ENCODE data around the gene ARRB1.
"Not testable (repeated sequence)": the region's sequence is repeated elsewhere in the genome, so short reads cannot be mapped to it uniquely, and the experiment has no call there.

The ARRB1 gene

GRCh38 chr11:75371949-75372876 is 20.8 kb upstream of the ARRB1 start:
- no peak for DNase-seq

- no peak for DNase-seq
Measured at GRCh38 chr11:75369560-75370255, 18.2 kb upstream of the ARRB1 start.

DNA sequence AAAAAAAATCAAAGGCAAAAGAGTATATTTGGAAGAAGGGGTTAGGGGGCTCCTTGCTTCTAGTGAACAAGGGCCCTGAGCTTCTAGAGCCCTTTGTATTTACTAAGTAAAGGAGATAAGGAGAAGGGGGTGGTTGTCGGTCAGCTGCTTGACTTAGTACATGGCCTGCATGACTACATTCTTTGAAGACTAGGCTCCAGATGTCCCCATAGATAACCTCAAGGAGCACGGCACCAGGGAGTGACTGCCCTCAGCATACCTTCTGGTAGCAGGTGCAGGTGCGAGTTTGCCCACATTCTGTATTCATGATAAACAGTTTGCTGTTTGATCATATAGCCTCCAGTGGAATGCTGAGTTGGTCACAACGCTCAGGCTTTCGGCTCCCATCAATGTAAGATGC is 15.4 kb upstream of the ARRB1 start:
- not testable (repeated sequence) for DNase-seq

DNA sequence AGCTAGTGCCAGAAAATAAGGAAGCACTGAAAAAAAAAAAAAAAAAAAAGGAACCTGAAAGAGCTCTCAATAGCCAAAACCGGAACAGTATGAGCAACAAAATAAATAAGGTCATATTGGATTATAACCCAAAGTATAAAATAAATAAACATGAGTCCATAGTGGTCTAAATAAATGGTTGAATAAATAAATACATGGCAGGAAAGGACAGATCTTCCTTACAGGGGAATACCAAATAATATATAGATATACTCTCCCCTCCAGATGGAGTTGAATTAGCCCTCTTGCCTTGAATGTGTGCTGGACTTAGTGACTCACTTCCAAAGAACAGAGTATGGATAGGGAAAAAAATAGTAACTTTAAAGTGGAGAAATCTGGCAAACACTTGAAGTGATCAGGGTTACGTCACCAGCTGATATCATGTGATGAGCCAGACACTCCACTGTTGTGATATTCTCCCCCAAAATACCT is 14.3 kb upstream of the ARRB1 start:
- no peak for DNase-seq

DNA sequence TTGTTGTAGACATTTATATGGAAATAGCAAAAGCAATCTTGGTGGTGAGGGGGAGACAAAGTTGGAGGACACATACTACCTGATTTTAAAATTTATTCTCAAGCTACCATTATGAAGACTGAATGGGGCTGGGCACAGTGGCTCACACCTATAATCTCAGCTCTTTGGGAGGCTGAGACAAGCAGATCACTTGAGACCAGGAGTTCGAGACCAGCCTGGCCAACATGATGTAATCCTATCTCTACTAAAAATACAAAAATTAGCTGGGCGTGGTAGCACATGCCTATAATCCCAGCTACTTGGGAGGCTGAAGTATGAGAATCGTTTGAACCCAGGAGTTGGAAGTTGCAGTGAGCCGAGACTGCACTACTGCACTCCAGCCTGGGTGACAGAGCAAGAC is 10.8 kb upstream of the ARRB1 start:
- not testable (repeated sequence) for DNase-seq

DNA sequence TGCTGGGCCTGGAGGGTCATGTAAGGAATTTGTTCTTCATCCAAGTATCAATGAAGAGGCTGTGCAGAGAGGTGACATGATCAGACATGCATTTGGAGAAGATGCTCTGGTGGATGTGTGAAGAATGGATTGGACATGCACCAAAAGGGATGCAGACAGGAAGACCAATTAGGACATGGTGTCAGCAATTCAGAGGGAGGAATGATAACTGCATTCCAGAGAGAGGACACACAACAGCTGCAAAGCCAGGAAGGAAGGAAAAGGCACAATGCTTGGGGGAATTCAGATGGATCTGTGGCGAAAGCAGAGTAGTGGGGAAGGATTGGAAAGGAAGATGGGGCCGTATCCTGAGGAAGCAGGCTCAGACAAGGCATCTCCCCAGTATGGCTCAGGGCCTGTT is 5.2 kb upstream of the ARRB1 start:
- DNase-seq, result no peak

- no peak for DNase-seq
Measured at GRCh38 chr11:75355051-75355450, 3.6 kb upstream of the ARRB1 start.

GRCh38 chr11:75352588-75353206 is 1.2 kb upstream of the ARRB1 start:
- DNase-seq, result no peak

- DNase-seq, result no peak
Measured at GRCh38 chr11:75351791-75352587, 528 bp upstream of the ARRB1 start.

DNA sequence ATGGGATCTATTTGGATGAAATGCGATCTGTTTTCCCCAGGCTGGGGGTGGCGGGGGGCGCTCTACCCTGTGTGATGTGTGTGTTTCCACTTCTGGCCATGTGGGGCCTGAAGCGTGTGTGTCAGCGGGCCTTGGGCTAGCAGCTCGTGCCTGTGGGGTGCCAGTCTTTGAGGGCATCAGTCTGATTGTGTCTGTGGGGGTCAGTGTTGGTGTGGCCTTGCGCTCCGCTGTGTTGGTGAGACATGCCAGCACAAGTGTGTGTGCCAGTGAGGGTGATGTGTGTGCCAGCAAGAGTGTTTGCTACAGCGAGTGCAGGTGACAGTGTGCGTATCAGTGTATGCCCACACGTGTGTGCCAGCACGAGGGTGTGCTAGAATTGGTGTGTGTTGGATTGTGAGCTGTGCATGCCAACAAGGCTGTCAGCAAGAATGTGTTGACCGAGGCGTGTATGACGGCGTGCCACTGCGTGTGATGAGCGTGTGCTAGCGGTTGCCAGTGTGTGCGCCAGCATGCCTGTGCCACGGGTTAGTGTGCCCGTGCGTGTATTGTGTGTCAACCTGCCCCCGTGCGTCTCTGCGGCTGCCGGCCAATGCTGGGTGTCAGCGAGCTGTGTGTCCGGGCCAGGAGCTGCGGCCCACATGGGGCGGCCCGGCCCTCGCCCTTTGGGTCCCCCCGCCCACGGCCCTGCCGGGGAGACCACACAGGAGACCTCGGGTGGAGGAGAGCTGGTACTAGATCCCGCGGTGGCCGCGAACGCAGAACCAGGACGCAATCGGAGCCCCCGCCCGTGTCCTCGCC is 519 bp downstream of the ARRB1 start:
- no peak for DNase-seq

- no peak for DNase-seq
Measured at GRCh38 chr11:75350122-75350742, 1.2 kb downstream of the ARRB1 start.

GRCh38 chr11:75349521-75350116 is 1.8 kb downstream of the ARRB1 start:
- no peak for DNase-seq

GRCh38 chr11:75347781-75348566 is 3.5 kb downstream of the ARRB1 start:
- peak; percentile 66 for DNase-seq

DNA sequence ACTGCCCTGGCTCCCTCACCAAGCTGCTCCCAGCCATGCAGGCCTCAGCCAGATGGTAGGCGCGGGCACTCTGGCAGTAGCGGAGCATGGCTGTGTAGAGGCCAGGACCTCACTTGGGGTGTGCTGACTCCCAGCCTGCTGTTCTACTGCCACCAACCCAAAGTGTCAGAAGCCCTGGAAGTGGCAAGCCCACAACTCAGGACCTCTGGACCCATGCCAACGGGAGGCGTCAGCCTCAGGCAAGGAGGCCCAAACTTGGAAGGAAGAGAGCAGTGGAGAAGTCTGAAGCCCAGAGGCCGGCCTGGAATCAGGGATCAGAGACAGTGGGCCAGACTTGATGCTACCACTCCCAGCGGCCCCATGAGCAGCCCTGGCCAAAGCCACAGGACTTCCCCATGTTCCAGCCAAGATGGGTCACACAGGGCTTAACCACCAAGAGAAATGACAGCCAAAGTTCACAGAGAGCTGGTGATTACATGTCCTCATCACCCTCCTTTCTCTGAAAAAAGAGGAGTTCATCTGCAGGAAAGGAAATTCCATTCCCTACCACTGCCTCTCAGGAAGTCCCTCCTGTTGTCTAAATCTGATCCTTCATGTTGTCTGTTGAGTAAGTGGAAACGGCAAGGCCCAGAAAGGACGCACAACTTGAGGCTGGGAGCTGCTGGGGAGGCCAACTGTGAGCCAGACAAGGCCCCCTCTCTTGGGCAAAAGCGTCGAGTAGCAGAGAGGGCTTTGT is 4.4 kb downstream of the ARRB1 start:
- DNase-seq, result no peak

DNA sequence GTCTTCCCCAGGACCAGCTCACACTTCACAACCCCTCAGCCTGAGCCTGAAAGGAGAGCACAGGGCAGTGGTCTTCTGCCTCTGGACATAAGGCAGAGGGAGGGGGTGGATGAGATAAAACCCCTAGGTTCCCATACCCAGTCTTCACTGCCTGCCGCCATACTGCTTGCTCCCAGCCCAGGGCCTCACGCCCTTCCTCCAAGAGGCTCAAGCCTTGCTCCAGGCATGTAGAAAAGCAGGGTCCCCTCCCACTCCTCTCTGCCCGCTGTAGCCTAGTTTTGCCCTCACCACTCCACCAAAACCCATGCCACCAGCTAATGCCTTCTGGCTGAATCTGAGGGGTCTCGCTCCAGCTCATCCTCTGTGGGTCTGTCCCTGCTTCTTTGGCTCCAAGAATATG is 5.2 kb downstream of the ARRB1 start:
- no peak for DNase-seq

DNA sequence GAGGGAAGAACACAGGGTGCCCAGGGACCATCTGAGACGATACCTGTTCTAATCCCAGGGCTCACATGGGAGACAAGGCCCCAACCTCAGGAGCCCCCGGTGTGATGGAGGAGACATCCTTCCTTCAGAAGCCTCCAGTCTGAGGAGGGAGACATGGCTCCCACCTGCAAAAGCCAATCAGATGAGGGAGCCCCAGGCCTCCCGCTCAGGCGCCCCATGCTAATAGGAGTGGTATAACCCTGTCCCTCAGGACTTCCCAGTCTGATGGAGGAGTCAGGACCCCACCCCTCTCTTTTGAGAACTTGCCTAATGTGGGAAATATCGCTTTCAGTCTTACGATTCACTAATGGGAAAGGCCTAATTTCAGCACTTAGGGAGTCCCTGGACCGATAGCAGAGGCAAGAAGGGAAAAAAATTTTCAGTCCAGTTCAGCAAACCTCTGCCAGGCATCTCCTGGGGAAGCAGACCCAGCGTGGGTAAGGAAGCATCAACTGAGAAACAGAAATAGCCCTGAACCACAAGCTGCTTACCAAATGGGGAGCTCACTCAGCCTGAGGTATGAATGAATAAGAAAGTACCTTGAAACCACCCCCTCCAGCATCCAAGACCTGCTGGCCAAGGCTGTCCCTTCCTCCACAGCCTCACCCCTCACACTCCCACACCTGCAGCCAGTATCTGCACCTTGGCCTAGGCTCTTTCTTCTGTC is 5.9 kb downstream of the ARRB1 start:
- no peak for DNase-seq

DNA sequence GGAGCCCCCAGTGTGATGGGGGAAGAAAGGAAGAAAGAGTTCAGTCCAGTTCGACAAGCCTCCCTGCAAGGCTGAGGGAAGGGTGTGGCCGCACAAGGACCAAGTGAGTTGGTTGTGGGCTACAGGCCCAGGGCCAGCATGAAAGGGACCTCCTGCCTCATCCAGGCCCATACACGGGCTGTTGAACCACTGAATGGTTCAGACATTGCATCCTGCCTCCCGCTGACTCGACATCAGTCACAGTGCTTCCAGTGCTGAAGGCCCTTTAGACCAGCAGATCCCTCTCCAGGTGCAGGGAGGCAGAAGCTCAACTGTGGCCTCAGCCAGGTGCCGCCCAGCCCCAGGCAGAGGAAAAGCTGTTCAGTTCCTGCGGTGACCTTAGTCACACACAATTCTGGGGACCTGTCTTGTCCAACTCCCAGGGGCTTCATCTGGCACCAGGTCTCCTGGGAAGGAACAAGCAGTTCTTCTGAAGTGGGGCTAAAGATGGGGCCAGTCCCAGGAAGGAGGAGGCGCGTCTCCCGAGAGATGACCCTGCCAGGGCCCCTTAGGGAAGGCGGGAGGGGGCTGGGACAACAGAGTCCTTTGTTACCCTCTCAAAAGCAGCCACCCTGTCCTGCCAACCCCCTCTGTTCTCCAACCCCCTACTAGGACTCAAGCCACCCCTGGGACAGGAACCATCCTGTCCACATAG is 6.6 kb downstream of the ARRB1 start:
- no peak for DNase-seq

- DNase-seq, result no peak
Measured at GRCh38 chr11:75344186-75344585, 7.3 kb downstream of the ARRB1 start.
